Measurements from ENCODE around the gene MCC.

Gene MCC

GRCh38 chr5:113044776-113045465 is 443.3 kb downstream of the MCC start:
- peak in 1 of 2 experiments; percentile 35 for DNase-seq

GRCh38 chr5:113043491-113043931 is 444.7 kb downstream of the MCC start:
- DNase-seq = peak; percentile 78 to 84

- no peak for DNase-seq
These were observed 445.6 kb downstream of the MCC start for GRCh38 chr5:113042491-113043243.

GRCh38 chr5:113040672-113041260 is 447.5 kb downstream of the MCC start:
- DNase-seq = peak; percentile 60 to 90

GRCh38 chr5:113039934-113040285 is 448.3 kb downstream of the MCC start:
- DNase-seq = peak; percentile 73 to 83

GRCh38 chr5:113039229-113039933 is 448.9 kb downstream of the MCC start:
- DNase-seq = peak in 1 of 2 experiments; percentile 69

GRCh38 chr5:113038714-113039113 is 449.5 kb downstream of the MCC start:
- DNase-seq = peak; percentile 7 to 65

GRCh38 chr5:113038136-113038535 is 450.1 kb downstream of the MCC start:
- DNase-seq = no peak

GRCh38 chr5:113036826-113037225 is 451.4 kb downstream of the MCC start:
- no peak for DNase-seq

GRCh38 chr5:113036321-113036720 is 451.9 kb downstream of the MCC start:
- DNase-seq = no peak

- DNase-seq = no peak
These were observed 453.2 kb downstream of the MCC start for GRCh38 chr5:113035096-113035495.

GRCh38 chr5:113034182-113034773 is 454.0 kb downstream of the MCC start:
- no peak for DNase-seq

GRCh38 chr5:113031557-113031956 is 456.7 kb downstream of the MCC start:
- DNase-seq = no peak

GRCh38 chr5:113031104-113031503 is 457.1 kb downstream of the MCC start:
- DNase-seq = no peak

GRCh38 chr5:113029614-113030013 is 458.6 kb downstream of the MCC start:
- DNase-seq = no peak

GRCh38 chr5:113027431-113027830 is 460.8 kb downstream of the MCC start:
- DNase-seq = no peak

GRCh38 chr5:113027015-113027414 is 461.2 kb downstream of the MCC start:
- no peak for DNase-seq

- DNase-seq = no peak
These were observed 462.0 kb downstream of the MCC start for GRCh38 chr5:113026211-113026610.

GRCh38 chr5:113025596-113025995 is 462.7 kb downstream of the MCC start:
- DNase-seq = no peak

- DNase-seq = no peak
These were observed 464.1 kb downstream of the MCC start for GRCh38 chr5:113024076-113024697.

GRCh38 chr5:113022661-113023060 is 465.6 kb downstream of the MCC start:
- no peak for DNase-seq

GRCh38 chr5:113020461-113021273 is 467.6 kb downstream of the MCC start:
- no peak for DNase-seq
